Kidney (tissue), 11 donors: ENCODE measurements around the gene ARL6IP1. TPM values are rescaled to one million over a fixed set of nuclear protein-coding genes. Genes with fewer than 3 reads are reported as not detected.
"Not testable (repeated sequence)": the region's sequence is repeated elsewhere in the genome, so short reads cannot be mapped to it uniquely, and the experiment has no call there.

Source experiments
- DNase-seq, 5 donors: peaks; one replicate each; pipeline ENCODE4 v3.0.0-alpha.2; 2013 to 2020
- FAIRE-seq: peaks from 2 replicates; lab custom pipeline; 2012; peaks lifted over from hg19 to GRCh38; lab: Jason Lieb, UNC
- H3K27ac ChIP-seq, 2 donors: one replicate each; pipeline ENCODE4 v1.7.0; 2013; ENCODE audit warnings: low read depth in 2 of 2, low read length in 2 of 2, inconsistent platforms in 1 of 2
- H3K27me3 ChIP-seq: one replicate; pipeline ENCODE4 v1.7.1; 2013; ENCODE audit warnings: low read length, inconsistent platforms; ENCODE audit not compliant: control insufficient read depth, insufficient read depth
- H3K36me3 ChIP-seq, 3 donors: one replicate each; pipeline versions ENCODE4 v1.7.0 to v1.7.1; 2013; ENCODE audit warnings: low read length in 3 of 3, control low read depth in 1 of 3, inconsistent platforms in 1 of 3; ENCODE audit not compliant: insufficient read depth in 3 of 3, control insufficient read depth in 2 of 3
- H3K4me1 ChIP-seq, 3 donors: one replicate each; pipeline versions ENCODE4 v1.7.0 to v1.7.1; 2013; ENCODE audit warnings: low read length in 3 of 3, inconsistent platforms in 1 of 3, low read depth in 1 of 3; ENCODE audit not compliant: control insufficient read depth in 2 of 3, insufficient read depth in 2 of 3
- H3K4me3 ChIP-seq, 3 donors: one replicate each; pipeline versions ENCODE4 v1.7.0 to v1.8.1; 2013; ENCODE audit warnings: low read length in 3 of 3, control low read depth in 1 of 3, inconsistent platforms in 1 of 3
- H3K9ac ChIP-seq, 3 donors: one replicate each; pipeline versions ENCODE4 v1.7.0 to v1.7.1; 2013; ENCODE audit warnings: low read length in 3 of 3, control low read depth in 1 of 3, inconsistent platforms in 1 of 3
- H3K9me3 ChIP-seq, 3 donors: one replicate each; pipeline versions ENCODE4 v1.7.0 to v1.7.1; 2013; ENCODE audit warnings: low read length in 3 of 3, control low read depth in 1 of 3, inconsistent platforms in 1 of 3; ENCODE audit not compliant: control insufficient read depth in 2 of 3, insufficient read depth in 1 of 3
- intact Hi-C: fragments of 100-400 bp; cut with DNase I; formaldehyde crosslinking; loops from one replicate; pipeline ENCODE4 v1.11.1; 2022
- polyA plus RNA-seq: library from polyadenylated mRNA; stranded (reverse); fragments of 350-450 nt; fragmentation: Illumina TruSeq; extraction: RNeasy Lipid Tissue Mini Kit (QIAGEN cat#74804); gene quantifications from one replicate; pipeline ENCODE4 v1.2.3, GENCODE V29; 2014; ENCODE audit warnings: low read depth, low replicate concordance; ENCODE audit not compliant: insufficient read depth
- total RNA-seq: library from RNA; stranded (reverse); fragmentation: NEBNext Ultra II Directional; extraction: Animal tissue kit (Norgen Biotek cat#: 25700); gene quantifications from one replicate; pipeline ENCODE4 v1.2.1, GENCODE V29; 2021
- donor health status: control.
- donor health status: control.
- donor health status: DM: yes; HTN: yes; CAD: no.
- donor health status: Normal renal cell carcinoma (clear cell type).

The ARL6IP1 gene
- total and polyA plus RNA-seq, 2 donors from 2014 or later: 99.5 to 107 TPM

DNA sequence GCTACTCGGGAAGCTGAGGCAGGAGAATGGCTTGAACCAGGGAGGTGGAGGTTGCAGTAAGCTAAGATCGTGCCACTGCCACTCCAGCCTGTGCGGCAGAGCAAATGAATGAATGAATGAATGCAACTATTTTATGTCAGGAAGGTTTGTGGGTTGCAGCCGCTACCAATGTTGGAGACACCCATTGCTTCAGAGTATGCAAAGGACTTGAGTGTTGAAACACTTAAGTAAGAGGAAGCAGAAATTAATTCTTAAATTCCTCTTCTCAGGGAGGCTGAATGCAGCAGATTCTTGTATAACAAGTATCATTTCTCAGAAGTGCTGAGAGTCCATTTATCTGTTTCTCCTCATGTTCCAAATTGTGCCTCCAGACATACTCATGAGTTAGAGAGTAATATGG, 26.7 kb downstream of the ARL6IP1 start:
- intact Hi-C loops, H3K4me3 ChIP-seq, H3K4me1 ChIP-seq, H3K27ac ChIP-seq, H3K27me3 ChIP-seq, FAIRE-seq, H3K9ac ChIP-seq, DNase-seq, H3K9me3 ChIP-seq, H3K36me3 ChIP-seq: not testable (repeated sequence)

DNA sequence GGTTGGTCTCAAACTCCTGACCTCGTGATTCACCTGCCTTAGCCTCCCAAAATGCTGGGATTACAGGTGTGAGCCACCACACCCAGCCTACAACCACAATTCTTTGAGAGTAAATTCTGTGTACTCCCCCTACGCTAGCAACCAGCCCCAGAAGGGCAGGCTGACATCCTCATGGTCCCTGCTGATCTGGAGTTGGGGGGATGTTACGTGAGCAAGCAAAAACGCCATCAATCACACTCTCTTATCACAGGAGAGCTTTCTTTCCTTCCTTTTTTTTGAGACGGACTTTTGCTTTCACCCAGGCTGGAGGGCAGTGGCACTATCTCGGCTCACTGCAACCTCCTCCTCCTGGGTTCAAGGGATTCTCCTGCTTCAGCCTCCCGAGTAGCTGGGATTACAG, 29.2 kb downstream of the ARL6IP1 start:
- DNase-seq, intact Hi-C loops, H3K36me3 ChIP-seq, H3K27me3 ChIP-seq, H3K4me3 ChIP-seq, H3K27ac ChIP-seq, H3K4me1 ChIP-seq, H3K9ac ChIP-seq, H3K9me3 ChIP-seq, FAIRE-seq: not testable (repeated sequence)

DNA sequence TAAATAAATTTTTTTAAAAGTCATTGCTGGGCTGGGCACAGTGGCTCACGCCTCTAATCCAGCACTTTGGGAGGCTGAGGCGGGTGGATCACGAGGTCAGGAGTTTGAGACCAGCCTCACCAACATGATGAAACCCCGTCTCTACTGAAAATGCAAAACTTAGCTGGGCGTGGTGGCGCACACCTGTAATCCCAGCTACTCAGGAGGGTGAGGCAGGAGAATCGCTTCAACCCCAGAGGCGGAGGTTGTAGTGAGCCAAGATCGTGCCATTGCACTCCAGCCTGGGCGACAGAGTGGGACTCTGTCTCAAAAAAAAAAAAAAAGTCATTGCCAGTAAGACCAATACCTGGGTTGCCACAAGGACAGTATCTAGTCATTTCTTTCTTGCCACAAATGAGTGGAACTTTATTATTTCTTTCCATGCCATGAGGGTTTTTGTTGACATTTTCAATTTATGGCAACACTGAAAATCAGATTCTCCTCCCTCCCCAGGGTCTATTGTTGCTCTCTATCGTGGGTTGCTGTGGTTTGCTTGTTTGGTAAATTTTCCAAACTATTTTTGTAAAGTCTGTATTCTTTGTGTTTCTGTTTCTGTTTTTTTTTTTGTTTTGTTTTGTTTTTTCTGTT, 30.9 kb downstream of the ARL6IP1 start:
- H3K9me3 ChIP-seq, DNase-seq, intact Hi-C loops, H3K4me1 ChIP-seq, FAIRE-seq, H3K4me3 ChIP-seq, H3K36me3 ChIP-seq, H3K9ac ChIP-seq, H3K27ac ChIP-seq, H3K27me3 ChIP-seq: not testable (repeated sequence)

- not testable (repeated sequence) for H3K36me3 ChIP-seq
These were observed 34.1 kb downstream of the ARL6IP1 start for GRCh38 chr16:18767217-18767616.

DNA sequence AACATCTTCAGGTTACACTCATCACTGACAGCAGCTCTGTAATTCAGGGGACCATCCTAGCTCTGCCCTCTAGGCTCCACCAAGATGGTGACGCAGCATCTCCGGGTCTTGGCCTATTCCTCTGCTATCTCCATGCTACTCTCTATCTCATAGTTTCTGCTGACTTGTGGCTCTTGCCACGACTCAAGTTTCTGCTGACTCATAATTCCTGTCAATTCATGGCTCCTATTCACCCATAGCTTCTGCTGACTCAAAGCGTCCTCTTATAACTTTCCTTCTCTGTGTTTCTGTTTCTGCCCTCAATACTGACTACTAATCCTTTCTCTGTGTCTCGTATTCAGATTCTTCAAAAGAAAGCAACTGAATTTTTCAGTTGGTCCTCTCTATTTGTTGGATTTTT, 38.6 kb downstream of the ARL6IP1 start:
- not testable (repeated sequence) for FAIRE-seq

More at GRCh38 chr16:18767217-18767616, 34.1 kb downstream of the ARL6IP1 start:
- DNase-seq, H3K9me3 ChIP-seq, H3K4me3 ChIP-seq, H3K27ac ChIP-seq, H3K4me1 ChIP-seq, intact Hi-C loops, H3K9ac ChIP-seq, FAIRE-seq, H3K27me3 ChIP-seq: not testable (repeated sequence)

More for the DNA sequence above, 38.6 kb downstream of the ARL6IP1 start:
- H3K4me1 ChIP-seq, H3K27ac ChIP-seq, H3K9ac ChIP-seq, H3K9me3 ChIP-seq, H3K36me3 ChIP-seq, DNase-seq, intact Hi-C loops, H3K27me3 ChIP-seq, H3K4me3 ChIP-seq: not testable (repeated sequence)
